GM19193 (cell line): ENCODE results near the gene B4GALT3.

Experiments
- POLR2A ChIP-seq: IDR thresholded peaks from 4 replicates; pipeline ENCODE4 v1.6.1; 2011; ENCODE audit not compliant: insufficient read depth, insufficient read length; ENCODE audit errors: extremely low read depth

Gene B4GALT3

DNA sequence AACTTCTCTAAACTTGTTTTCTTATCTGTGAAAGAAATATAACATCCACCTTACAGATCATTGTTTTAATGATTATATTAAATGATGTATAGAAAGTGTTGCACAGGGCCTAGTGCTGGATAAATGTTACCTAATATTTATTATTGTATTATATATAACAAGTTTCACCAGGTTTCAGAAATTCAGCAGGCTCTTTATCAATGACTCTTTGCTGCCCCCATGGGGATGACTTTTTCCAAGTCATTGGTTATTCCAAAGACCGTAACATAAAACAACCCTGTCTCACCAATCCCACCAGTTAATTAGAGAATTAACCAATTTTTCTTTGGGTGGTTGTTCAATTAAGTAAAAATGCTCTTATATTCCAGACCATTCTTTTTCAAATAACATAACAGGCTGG is 37.5 kb downstream of the B4GALT3 start:
- no peak for TF ChIP-seq POLR2A

DNA sequence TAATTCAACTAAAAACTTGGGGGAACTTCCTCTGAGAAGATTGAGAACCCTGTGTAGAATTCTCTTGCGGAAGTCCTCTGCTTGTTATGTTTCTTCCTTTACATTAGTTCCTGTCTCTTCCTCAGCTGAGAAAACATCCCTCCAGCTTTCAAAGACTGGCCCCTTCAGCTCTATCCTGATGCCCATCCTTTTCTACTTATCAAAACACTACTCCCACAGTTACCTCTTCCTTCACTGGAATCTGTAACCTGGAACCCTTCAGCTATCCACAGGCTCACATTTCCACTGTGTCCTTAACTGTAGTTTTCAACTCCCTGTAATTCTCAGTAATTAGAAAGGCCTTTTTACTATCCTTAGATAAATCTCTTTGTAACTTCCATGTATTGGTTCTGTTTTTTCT is 38.9 kb downstream of the B4GALT3 start:
- no peak for TF ChIP-seq POLR2A

DNA sequence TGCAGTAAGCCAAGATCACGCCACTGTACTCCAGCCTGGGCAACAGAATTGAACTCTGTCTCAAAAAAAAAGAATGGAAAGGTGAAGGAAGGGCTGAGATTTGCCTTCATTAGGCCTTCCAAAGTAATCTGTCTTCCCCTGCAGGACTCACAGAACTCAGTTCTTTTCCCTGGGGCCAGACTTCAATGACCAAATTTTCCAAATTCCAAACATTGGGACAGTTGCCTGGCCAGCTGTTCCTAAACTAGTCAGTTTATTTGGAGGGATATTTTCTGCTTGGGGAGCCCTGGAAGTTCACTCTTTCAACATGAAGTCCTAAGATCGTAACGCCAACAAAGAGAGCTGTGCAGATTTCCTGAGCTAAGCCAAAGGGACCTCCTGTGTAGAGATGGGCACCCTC is 39.4 kb downstream of the B4GALT3 start:
- no peak for TF ChIP-seq POLR2A

DNA sequence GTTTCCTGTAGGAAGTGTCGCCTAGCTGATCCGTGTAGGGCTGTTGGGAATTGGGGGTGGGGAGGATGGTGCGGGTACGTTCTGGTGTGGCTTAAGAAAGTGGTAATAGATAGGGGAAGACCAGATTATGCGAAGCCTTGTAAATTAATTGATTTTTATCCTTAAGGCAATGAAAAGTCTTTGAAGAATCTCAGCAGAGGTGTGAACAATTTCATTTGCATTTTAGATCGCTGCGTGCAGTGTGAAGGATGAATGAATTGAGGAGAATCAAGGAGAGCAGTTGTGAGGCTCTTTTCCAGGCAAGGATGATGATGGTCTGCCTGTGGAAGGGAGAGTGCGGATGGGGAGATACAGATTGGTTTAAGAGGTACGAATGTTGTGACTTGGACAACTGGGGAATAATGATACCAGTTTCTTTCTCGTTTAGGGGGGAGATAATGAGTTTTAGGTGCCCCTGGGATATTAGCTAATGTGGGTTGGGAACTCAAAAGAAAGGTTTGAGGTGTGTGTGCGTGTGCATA is 44.0 kb downstream of the B4GALT3 start:
- TF ChIP-seq POLR2A, result no peak

DNA sequence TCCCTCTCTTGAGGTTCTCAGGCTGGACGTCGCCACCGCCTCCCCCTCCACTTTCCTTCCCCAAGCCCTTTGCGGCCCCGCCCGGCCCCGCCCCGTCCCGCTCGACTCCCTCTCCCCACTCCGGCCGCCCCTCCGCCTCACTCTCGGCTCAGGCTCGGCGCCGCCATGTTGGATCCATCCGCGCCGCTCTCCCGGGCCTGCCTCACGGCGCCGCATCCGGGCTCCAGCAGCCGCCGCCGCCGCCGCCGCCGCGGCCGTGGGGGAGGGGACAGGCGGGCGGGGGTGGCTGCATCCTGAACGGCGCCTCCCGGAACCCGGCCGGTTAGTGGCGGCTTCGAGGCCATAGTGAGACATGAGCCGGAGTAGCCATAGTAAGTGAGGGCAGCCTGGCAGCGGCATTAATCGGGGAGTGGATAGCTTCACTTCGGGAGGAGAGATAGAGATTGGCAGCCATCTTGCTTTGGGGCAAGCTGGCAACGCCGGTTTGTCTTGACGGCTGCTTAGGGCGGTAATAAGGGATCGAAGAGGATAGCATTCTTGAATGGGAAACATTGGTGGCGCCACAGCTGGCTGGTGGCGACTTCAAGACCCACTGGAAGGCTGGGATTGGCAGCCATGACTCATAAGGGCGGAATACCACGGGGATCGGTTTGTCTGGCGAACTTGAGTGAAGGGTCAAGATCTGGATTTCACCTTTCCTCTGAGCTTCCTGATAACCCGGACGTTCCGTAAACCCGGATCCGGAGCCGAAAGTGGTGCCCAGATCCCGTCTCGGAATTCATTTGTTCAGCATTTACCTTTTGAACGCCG is 44.7 kb downstream of the B4GALT3 start, which contains the start of gene DEDD:
TSS of gene DEDD (minus strand) at position 258 of the 810 bp plus-strand sequence. CDS start 8,205 bp downstream, outside the sequence.
- TF ChIP-seq POLR2A, result peak; percentile 63

DNA sequence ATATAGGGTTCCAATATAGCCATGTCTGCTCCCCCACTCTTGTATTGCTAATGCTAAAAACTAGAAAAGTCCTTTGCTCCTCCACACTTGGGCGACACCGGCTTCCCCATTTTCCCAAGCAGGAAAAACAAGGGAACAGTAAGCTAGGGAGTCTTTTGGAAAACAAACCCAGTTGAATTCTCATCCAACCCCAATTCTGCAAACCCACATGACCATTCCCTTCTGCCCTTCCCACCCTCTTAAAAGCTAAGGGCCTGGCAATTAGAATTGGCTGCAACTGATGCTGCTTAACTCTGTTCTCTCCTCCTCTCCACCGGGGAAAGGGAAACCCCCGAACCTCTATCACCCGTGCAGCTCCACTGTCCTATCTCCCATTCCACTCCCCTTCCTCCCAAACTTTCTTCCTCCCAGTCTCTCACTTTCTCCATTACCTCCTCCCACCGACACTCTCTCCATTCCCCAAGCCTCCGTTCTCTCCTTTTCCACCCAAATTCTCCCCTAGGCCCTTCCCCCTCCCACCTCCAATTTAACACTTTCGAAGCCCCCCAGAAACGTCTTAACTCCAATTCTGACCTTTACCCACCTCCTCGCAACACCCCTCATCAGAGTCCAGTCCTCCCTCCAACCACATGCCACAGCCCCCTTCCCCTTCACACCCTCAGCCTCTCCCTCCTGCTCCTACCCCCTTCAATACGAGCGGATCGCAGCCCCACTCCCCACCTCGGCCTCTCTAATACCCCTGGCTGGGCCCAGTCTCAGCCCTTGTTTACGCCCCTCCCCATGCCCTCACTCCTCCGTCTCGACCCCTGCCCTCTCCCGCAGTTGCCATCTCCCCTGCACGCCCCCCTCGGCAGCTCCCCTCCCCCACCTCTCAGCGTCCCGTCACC is 45.5 kb downstream of the B4GALT3 start:
- TF ChIP-seq POLR2A, result no peak

DNA sequence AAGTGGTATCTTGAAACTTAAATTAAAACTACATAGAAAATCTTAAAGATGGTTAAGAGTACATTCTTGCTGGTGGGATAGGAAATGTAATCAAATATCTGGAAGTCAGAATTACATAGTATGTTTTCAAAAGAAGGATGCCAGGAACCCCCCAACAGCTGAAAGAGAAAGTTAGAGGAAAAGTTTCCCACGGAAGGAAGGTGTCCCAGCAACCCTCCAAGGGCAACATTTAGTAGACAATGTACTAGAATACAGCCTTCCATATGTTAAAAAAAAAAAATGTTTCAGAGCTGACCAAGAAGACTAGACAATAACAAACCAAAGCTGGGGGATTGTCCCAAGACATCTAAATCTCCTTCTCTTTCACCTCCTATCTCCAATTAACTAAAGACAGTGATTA is 47.0 kb downstream of the B4GALT3 start:
- TF ChIP-seq POLR2A, result no peak

DNA sequence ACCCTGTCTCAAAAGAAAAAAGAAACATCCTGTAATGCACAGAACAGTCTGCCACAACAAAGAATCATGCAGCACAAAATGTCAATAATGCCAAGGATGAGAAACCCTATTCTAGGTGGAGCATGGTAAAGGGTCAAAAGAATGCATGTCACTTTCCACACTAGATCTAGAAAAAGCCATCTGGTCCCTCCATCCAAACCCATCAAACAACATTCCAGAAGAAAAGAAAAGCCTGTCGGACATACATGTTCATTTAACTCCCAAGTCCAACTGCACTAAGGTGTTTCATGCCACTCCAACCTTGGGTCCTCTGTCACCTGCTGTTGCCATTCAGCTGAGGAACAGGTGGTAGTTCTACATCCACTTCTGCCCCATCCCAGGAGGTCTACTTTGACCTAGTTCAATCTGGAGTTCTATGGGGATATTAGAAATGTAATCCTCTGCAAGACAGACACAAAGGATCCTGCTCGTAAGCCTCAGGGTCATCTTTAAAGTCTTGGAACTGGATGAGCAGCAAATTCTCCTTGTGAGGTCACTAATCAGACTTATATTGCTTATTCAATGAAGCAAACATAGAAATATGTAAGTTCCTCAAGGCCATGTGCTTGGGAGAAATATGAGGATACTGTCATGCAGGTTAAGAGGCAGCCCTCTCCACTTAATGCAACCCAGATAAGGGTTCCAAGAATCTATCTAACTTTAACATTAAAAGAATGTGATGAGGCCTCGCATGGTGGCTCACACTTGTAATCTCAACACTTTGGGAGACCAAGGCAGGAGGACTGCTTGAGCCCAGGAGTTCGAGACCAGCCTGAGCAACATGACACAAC is 48.5 kb downstream of the B4GALT3 start:
- no peak for TF ChIP-seq POLR2A

DNA sequence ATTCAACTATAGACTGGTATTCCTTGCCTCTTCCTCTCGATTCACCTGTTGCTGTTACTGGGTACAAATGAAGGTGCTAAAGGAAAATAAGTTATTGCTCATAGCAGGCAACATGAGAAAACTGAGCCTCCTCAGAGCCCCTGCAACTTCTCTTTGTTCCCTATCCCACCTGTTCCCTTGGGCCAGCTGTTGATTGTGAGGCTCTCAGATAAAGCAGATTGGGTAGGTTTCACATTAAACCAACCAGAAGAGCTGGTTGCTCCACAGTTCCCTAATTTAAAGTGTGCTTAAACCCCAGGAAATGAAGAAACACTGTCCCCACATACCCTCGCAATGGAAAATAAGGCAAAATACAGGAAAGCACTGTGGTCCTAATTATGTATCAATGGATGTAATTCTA is 49.7 kb downstream of the B4GALT3 start:
- no peak for TF ChIP-seq POLR2A

DNA sequence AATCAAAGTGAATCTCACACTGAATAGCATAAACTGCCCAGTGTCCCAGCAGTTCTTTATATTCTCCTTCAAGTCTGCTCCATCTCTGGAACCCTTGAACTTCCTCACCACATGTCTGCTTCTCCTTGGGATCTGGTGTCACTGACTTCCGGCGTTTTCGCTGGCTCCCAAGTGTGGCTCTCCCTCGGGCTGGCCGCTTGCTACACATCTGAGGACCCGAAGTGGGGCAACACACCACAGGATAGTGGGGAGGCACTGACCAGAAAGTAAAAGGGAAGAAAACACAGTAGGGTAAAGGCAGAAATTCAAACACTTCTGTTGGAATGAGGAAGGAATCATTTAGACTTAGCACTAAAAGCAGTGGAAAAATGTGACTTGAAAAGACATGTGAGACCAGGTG is 54.3 kb downstream of the B4GALT3 start:
- no peak for TF ChIP-seq POLR2A

DNA sequence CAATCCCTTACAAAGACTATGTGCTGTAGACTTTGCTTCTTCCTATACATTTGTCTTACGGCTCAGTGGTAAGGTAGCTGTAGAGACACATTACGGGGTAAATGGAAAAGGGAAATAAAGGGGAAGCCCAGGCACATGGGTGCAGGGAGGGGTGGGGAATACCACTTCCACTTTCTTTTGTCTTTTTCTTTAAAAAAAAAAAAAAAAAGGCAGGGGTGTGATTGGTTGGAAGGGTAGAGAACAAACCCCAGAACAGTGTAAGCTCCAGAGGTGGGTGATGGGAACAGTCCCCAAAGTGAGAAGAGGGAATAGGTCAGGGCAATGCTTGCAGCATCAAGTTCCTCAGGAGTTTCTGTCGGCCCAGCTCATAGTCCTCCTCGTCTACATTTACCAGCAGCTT is 55.5 kb downstream of the B4GALT3 start:
- TF ChIP-seq POLR2A, result no peak
